Activated CD8-positive, alpha-beta T cell treated with anti-CD3 and anti-CD28 coated beads for 36 hours (primary cell): ENCODE results near the gene CACNG8. TPM values are rescaled to one million over a fixed set of nuclear protein-coding genes. Genes with fewer than 3 reads are reported as not detected.

Source experiments
- ATAC-seq: fragments of 200-7000 bp; cut with Tn5 transposase; one replicate; pipeline ENCODE4 v1.10.0; 2021; ENCODE audit warnings: mild to moderate bottlenecking, moderate library complexity
- CTCF ChIA-PET: fragments of 350-600 bp; sonication (Branson Sonifier 250); formaldehyde crosslinking; loops from one replicate; lab custom pipeline; 2021; ENCODE audit warnings: antibody characterized with exemption; lab: Charles Lee
- POLR2A ChIA-PET: fragments of 350-600 bp; sonication (Branson Sonifier 250); formaldehyde crosslinking; loops from one replicate; lab custom pipeline; 2021; ENCODE audit warnings: antibody characterized with exemption; lab: Charles Lee
- DNase-seq: peaks from one replicate; pipeline ENCODE4 v3.0.0-alpha.2; 2020
- H3K27ac Mint-ChIP-seq: one replicate; pipeline ENCODE4 v1.8.0; 2021; ENCODE audit warnings: mild to moderate bottlenecking, mixed read lengths
- H3K27me3 Mint-ChIP-seq: one replicate; pipeline ENCODE4 v1.8.0; 2021; ENCODE audit warnings: mixed read lengths
- H3K36me3 Mint-ChIP-seq: one replicate; pipeline ENCODE4 v1.8.0; 2021; ENCODE audit warnings: low read depth, mixed read lengths
- H3K4me1 Mint-ChIP-seq: one replicate; pipeline ENCODE4 v1.8.0; 2021; ENCODE audit warnings: low read depth, mixed read lengths
- H3K4me3 Mint-ChIP-seq: one replicate; pipeline ENCODE4 v1.8.0; 2021; ENCODE audit warnings: mild to moderate bottlenecking, moderate library complexity, mixed read lengths
- H3K9me3 Mint-ChIP-seq: one replicate; pipeline ENCODE4 v1.8.0; 2021; ENCODE audit warnings: mixed read lengths
- intact Hi-C: fragments of 100-400 bp; cut with micrococcal nuclease; formaldehyde crosslinking; loops from one replicate; pipeline ENCODE4 v1.10.0; 2022
- total RNA-seq, 2 experiments: library from RNA; stranded (reverse); gene quantifications; one replicate each; pipeline ENCODE4 v1.2.3, GENCODE V29; 2021
- TF ChIP-seq, protein P1 (sequence below): fragments of 200-600 bp; IDR thresholded peaks from one replicate; pipeline ENCODE4 v1.8.0; 2022; ENCODE audit warnings: antibody characterized with exemption, mild to moderate bottlenecking

CACNG8 gene
- total RNA-seq, 2 experiments from 2014 or later: not detected

DNA sequence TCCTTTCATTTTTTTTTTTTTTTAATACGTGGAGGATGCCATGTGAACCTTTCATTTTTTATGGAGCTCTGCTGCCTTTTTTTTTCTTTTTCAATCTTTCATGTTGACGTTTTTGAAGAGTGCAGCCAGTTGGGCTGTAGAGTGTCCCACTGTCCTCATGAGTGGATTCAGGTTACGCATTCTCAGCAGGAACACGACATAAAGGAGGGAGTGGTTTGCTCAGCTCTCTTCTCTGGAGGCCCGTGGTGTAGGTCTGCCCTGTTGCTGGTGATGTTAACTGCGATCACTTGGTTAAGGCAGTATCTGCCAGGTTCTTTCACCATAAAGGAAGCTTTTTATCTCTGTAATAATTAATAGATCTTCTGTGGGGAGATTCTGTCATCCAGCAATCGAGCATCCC lies 26.7 kb upstream of the CACNG8 start:
- ATAC-seq (no peak), DNase-seq (no peak)
- TF ChIP-seq, protein P1, sequence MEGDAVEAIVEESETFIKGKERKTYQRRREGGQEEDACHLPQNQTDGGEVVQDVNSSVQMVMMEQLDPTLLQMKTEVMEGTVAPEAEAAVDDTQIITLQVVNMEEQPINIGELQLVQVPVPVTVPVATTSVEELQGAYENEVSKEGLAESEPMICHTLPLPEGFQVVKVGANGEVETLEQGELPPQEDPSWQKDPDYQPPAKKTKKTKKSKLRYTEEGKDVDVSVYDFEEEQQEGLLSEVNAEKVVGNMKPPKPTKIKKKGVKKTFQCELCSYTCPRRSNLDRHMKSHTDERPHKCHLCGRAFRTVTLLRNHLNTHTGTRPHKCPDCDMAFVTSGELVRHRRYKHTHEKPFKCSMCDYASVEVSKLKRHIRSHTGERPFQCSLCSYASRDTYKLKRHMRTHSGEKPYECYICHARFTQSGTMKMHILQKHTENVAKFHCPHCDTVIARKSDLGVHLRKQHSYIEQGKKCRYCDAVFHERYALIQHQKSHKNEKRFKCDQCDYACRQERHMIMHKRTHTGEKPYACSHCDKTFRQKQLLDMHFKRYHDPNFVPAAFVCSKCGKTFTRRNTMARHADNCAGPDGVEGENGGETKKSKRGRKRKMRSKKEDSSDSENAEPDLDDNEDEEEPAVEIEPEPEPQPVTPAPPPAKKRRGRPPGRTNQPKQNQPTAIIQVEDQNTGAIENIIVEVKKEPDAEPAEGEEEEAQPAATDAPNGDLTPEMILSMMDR: no peak
- ChIA-PET CTCF (interaction anchor here (1.6 to 2.6 kb wide), 2 partner anchors 12 to 23 kb away, joined by 3 to 9 read pairs; no protein-coding TSS in a partner anchor), POLR2A (no interaction called here)
- Mint-ChIP-seq H3K27me3 (peaks cover 11% of the 10 kb centered on the region), H3K9me3 (no peaks in the 10 kb centered on the region), H3K36me3 (no peaks in the 10 kb centered on the region), H3K27ac (no peak overlapping the region), H3K4me3 (no peak overlapping the region), H3K4me1 (no peaks in the 10 kb centered on the region)
- intact Hi-C loops: no loop called here

DNA sequence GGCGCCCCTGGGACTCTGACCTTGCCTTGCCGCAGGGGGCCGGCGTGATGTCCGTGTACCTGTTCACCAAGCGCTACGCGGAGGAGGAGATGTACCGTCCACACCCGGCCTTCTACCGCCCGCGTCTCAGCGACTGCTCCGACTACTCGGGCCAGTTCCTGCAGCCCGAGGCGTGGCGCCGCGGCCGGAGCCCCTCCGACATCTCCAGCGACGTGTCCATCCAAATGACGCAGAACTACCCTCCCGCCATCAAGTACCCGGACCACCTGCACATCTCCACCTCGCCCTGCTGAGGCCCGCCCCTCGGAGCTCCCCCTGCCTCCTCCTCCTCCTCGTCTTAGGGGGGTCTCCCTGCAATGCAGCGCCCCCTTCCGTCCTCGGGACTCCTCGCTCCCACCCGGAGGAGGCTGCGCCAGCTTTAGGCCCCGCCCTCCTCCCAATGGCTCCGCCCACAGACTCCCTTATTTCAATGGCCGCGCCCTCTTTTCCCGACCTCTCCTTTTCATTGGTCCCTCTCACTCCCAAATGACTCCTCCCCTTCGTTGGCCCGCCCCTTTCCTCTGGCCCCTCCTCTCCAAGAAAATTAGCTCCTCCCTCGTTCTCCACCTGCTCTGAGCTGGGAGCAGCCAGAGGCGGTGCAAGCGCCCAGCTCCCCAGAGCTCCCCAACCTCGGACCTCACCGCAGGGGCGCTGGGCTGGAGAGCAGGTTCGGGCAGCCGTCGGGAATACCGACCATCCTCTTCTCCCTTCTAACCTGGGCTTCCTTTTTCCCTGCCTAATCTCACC lies 20.5 kb upstream of the CACNG8 start:
- H3K9me3 Mint-ChIP-seq: no peaks in the 10 kb centered on the region
- H3K36me3 Mint-ChIP-seq: no peaks in the 10 kb centered on the region
- TF ChIP-seq, protein P1: no peak
- peak; percentile 66 for ATAC-seq
- H3K4me1 Mint-ChIP-seq: no peaks in the 10 kb centered on the region
- intact Hi-C loops: loop anchor here (10.0 kb wide), 1 partner anchor 83 kb away; no protein-coding TSS in a partner anchor
- CTCF ChIA-PET: interaction anchor here (1.1 kb wide), 1 partner anchor 30 kb away, joined by 3 read pairs; no protein-coding TSS in a partner anchor
- peaks cover 35% of the 10 kb centered on the region for H3K27me3 Mint-ChIP-seq
- DNase-seq: peak; percentile 45
- H3K27ac Mint-ChIP-seq: no peak overlapping the region
- no peak overlapping the region for H3K4me3 Mint-ChIP-seq
- POLR2A ChIA-PET: no interaction called here

DNA sequence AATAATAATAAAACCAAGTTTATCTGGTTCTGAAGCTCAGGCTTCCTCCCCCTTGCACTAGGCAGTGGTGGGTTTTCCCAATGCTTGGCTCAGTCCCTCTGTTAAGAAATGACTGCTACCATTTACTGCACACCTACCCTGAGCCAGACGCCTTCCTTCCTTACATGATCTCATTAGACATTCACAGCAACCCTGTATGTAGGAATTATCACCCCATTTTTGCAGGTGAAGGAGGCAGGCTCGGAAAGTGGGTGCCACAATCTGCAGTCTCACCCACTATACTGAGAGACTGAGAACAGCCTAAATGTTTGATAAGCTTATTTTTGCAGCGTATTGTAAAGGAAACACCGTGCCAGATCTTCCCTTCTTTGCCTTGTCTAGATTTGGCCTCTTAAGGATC lies 18.3 kb upstream of the CACNG8 start:
- H3K4me3 Mint-ChIP-seq: no peak overlapping the region
- ATAC-seq: no peak
- no peaks in the 10 kb centered on the region for H3K4me1 Mint-ChIP-seq
- ChIA-PET POLR2A (no interaction called here), CTCF (interaction anchor here (0.9 to 1.3 kb wide), 2 partner anchors 14 to 152 kb away, joined by 3 to 4 read pairs; no protein-coding TSS in a partner anchor)
- DNase-seq: no peak
- no peak overlapping the region for H3K27ac Mint-ChIP-seq
- H3K36me3 Mint-ChIP-seq: no peaks in the 10 kb centered on the region
- TF ChIP-seq, protein P1: no peak
- H3K27me3 Mint-ChIP-seq: peaks cover 37% of the 10 kb centered on the region
- intact Hi-C loops: loop anchor here (10.0 kb wide), 1 partner anchor 80 kb away; no protein-coding TSS in a partner anchor
- H3K9me3 Mint-ChIP-seq: no peaks in the 10 kb centered on the region

DNA sequence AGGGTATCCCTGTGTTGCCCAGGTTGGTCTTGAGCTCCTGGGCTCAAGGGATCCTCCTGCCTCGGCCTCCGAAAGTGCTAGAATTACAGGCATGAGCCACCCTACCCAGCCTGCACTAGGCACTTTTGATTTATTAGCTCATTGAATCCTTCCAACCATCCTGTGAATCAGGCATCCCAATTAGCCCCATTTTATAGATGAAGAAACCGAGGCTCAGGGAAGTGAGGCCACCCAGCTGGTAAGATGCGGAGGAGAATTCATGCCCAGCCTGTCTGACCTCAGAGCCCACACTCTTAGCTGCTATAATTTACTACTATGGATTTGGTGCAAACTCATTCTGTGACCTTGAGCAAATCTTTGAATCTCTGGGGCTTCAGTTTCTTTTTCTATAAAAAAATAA lies 17.8 kb upstream of the CACNG8 start:
- Mint-ChIP-seq H3K9me3 (no peaks in the 10 kb centered on the region), H3K27ac (no peak overlapping the region), H3K27me3 (peaks cover 37% of the 10 kb centered on the region), H3K4me1 (no peaks in the 10 kb centered on the region), H3K4me3 (no peak overlapping the region), H3K36me3 (no peaks in the 10 kb centered on the region)
- ChIA-PET POLR2A (no interaction called here), CTCF (interaction anchor here (0.9 to 1.3 kb wide), 4 partner anchors 13 to 152 kb away, joined by 3 to 4 read pairs (median 3); no protein-coding TSS in a partner anchor)
- no peak for ATAC-seq
- DNase-seq: no peak
- intact Hi-C loops: loop anchor here (10.0 kb wide), 1 partner anchor 80 kb away; no protein-coding TSS in a partner anchor
- TF ChIP-seq, protein P1: no peak

DNA sequence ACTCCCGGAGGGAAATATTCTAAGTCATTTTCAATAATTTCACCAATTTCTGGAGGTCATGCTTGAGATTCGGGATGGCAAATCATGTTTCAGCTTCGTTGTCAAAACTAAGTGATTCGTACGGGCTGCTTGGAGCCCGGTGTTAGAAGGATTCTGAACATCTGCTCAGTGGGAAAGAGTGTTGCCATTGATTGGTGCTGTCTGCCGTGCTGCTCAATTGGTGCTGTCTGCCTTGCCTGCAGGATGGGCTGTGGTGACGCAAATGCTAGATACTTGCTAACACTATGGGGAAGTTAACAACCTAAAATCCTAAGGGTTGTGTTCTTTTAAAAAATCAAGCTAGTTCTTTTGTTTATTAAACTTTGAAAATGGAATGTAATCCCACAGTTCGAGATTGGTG lies 17.3 kb upstream of the CACNG8 start:
- CTCF ChIA-PET: interaction anchor here (0.9 to 2.0 kb wide), 5 partner anchors 13 to 153 kb away, joined by 3 to 5 read pairs (median 3); no protein-coding TSS in a partner anchor
- peaks cover 35% of the 10 kb centered on the region for H3K27me3 Mint-ChIP-seq

More for the DNA sequence above, 17.3 kb upstream of the CACNG8 start:
- POLR2A ChIA-PET: no interaction called here
- no peaks in the 10 kb centered on the region for H3K9me3 Mint-ChIP-seq
- DNase-seq: no peak
- no peak overlapping the region for H3K4me3 Mint-ChIP-seq
- TF ChIP-seq, protein P1: no peak
- intact Hi-C loops: loop anchor here (10.0 kb wide), 1 partner anchor 79 kb away; no protein-coding TSS in a partner anchor
- no peaks in the 10 kb centered on the region for H3K36me3 Mint-ChIP-seq
- no peak overlapping the region for H3K27ac Mint-ChIP-seq
- no peak for ATAC-seq
- H3K4me1 Mint-ChIP-seq: no peaks in the 10 kb centered on the region
